PFSK-1 (cell line): Measurements from ENCODE around the gene SPDEF.

Experiments
- FOXP2 ChIP-seq: optimal IDR thresholded peaks from 2 replicates; pipeline ENCODE3; 2011; ENCODE audit warnings: borderline replicate concordance, control low read depth, inconsistent platforms; ENCODE audit not compliant: insufficient read depth; ENCODE audit errors: extremely low read length, extremely low read depth
- POLR2AphosphoS5 ChIP-seq: IDR thresholded peaks from 2 replicates; pipeline ENCODE4 v1.6.1; 2012; ENCODE audit warnings: low read depth, mild to moderate bottlenecking, control low read depth, low read length, moderate library complexity

DNA sequence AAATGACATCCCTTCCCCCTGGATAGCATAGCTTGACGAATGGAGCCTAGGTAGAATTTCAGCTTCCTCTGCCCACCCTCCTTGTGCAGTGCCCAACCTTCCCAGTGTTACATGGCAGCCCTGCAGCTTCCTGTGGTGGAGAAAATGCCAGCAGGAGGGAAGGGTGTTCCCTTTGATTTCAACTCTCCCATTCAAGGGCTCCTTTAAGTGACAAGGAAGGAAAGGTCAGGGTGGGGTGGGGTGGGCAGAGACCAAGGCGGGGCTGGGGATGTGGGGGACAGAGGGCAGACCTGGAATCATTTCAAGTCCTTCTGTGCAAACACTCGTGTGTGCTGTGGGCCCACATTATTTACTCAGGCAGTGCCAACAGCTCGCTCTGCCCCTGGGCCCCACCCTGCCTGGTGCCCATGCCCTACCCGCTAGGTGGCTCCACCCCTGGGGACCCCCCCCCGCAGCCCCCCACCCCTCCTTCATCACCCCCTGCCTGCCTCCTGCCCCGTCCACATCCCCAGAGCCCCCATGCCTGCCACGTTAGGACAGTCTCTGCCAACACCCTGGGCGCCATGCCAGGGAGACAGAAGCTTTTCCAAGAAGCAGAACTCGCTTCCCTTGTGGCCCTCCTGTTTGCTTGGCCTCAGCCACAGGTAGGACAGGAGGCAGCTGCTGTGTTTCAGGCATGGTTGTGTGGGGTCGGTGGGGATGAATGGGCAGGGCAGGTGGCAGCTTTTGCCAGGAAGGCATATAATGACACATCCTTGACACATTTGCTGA is 9.4 kb downstream of the SPDEF start:
- no peak for TF ChIP-seq FOXP2
- TF ChIP-seq POLR2AphosphoS5 = no peak
